Measurements from ENCODE around the gene ACBD6.

The ACBD6 gene

DNA sequence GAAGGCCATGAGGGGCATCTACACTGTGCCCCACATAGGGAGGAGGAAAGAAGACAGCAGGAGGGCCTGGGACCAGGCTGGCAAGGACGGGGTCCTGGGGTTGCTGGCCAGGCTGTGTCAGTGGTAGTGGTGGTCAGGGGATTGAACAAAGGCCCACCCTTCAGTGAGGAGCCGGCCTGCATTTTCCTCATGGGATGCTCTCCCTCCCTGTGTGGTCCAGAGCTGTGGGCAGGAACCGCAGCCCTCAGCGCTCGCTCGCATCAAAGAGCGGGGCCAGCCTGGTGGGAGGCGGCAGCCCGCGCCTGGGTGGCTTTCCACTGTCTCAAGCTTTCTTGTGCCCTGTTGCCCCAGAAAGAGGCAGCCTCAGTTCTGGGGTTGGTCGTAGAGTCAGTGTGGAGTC, 247.5 kb downstream of the ACBD6 start:
- Histone ChIP-seq H3K9me3 (ENCODE audit: control insufficient read depth, insufficient read depth, low read length) (no peaks in the 10 kb centered on the region), H3K27ac (ENCODE audit: low read depth, low read length) (no peak overlapping the region), H3K36me3 (ENCODE audit: control insufficient read depth, insufficient read depth, low read length) (no peaks in the 10 kb centered on the region), H3K27me3 (ENCODE audit: control insufficient read depth, insufficient read depth, low read length) (no peaks in the 10 kb centered on the region), H3K4me1 (ENCODE audit: control insufficient read depth, insufficient read depth, low read length) (peaks cover 18% of the 10 kb centered on the region; the same call in 1 of the 2 replicates), H3K9ac (ENCODE audit: low read depth, low read length) (no peak overlapping the region), H3K4me3 (ENCODE audit: low read depth, low read length) (no peak overlapping the region)

DNA sequence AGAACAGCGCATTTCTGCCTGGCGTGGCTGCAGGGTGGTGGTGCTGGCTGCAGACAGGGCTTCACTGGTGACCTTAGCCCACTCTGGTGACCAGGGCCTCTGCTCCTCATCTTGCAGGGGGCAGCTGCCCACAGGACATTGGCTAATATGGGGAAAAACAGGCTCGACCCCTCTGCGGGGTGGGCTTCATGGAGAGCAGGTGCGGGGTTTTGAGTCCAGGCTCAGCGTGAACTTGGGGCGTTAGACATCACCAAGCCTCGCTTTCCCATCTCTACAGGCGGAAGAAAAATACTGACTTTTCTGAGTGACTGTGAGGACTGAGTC, 247.9 kb downstream of the ACBD6 start:
- Histone ChIP-seq H3K9me3 (ENCODE audit: control insufficient read depth, insufficient read depth, low read length) (no peaks in the 10 kb centered on the region), H3K9ac (ENCODE audit: low read depth, low read length) (no peak overlapping the region), H3K27me3 (ENCODE audit: control insufficient read depth, insufficient read depth, low read length) (no peaks in the 10 kb centered on the region), H3K27ac (ENCODE audit: low read depth, low read length) (no peak overlapping the region), H3K36me3 (ENCODE audit: control insufficient read depth, insufficient read depth, low read length) (no peaks in the 10 kb centered on the region), H3K4me3 (ENCODE audit: low read depth, low read length) (no peak overlapping the region), H3K4me1 (ENCODE audit: control insufficient read depth, insufficient read depth, low read length) (peaks cover 22% of the 10 kb centered on the region; the same call in 1 of the 2 replicates)

DNA sequence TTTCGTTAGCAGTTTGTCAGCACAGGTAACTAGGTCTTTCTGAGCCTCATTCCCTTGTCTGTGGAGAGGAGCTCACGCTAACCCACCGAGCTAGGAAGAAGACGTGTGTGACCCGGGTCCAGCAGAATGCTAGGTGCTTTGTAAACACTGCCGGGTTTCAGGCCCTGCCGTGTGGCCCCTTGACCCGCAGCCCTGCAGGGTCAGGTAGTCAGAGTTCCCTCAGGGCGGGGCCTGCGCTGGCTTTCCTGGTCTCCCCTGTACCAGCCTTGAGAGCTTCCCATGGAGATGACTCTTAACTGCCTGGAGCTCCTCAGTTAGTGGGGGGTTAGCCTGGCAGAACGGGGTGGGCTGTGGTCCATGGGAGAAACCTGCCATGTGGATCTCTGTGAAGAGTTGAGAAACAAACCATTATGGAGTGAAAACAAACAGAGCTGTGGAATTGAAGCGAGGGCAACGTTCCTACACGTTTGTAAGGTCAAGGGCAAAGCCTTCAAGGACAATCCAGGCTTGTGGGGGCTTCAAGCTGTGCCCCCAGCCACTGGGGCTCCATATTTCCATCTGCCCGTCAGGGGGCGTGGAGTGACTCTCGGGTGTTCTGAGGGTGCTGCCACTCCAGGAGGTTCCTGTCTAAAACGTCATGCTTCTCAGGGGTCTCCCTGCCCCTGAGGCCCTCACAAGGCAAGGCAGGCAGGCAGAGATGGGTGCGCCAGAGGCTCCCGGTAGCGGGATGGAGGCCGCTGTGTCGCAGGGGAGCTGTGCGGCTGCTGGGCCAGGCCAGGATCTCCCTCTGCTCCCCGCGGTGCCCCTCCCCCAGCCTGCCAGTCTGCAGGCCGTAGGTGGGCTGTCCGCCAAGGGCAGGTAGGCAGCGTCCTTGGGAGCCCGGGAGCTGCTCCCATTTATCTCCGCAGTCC, 248.5 kb downstream of the ACBD6 start:
- H3K9ac ChIP-seq (ENCODE audit: low read depth, low read length) = no peak overlapping the region
- H3K36me3 ChIP-seq (ENCODE audit: control insufficient read depth, insufficient read depth, low read length) = no peaks in the 10 kb centered on the region
- no peak overlapping the region for H3K27ac ChIP-seq (ENCODE audit: low read depth, low read length)
- H3K27me3 ChIP-seq (ENCODE audit: control insufficient read depth, insufficient read depth, low read length) = no peaks in the 10 kb centered on the region
- H3K4me3 ChIP-seq (ENCODE audit: low read depth, low read length) = no peak overlapping the region
- H3K9me3 ChIP-seq (ENCODE audit: control insufficient read depth, insufficient read depth, low read length) = no peaks in the 10 kb centered on the region
- peaks cover 23% of the 10 kb centered on the region; the same call in 1 of the 2 replicates for H3K4me1 ChIP-seq (ENCODE audit: control insufficient read depth, insufficient read depth, low read length)

DNA sequence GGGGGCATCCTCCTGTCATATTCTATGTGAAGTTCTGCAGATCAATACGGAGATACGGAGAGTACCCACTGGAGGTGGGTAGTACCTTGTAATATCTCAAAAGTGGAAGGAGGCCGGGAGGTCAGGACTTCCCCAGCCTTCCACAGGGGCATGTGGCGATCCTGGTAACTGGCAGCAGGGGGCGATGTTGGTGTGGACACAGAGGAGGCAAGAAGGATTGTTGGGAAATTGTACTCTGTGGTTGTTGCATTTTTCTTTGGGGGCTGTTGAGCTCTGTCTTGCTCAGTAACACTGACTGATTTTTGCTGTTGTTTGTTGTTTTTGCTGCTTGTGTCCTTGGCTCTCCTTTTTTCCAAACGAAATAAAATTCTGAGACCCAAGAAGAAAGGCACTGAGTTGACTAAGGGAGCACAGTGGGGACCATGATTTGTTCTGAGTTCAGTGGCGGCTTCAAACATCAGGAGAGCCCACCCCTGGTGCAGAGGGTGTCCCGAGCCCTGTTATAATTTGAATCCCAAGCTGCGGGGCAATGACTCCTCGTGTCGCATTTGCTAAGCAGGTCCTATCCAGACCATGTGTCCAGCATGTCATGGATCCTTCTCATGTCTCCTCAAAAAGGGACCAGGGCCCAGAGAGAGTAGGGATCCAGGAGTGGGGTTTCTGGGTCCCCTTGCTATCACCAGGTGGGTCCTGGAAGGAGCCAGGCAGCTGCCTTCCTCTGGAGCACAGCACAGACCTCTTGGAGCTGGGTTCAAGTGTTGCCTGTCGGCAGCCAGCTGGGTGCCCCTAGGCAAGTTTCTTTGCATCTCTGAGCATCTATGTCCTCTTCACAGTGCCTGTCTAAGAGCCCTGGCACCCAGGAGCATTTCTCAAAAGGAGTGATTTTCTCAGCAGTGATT, 249.5 kb downstream of the ACBD6 start:
- Histone ChIP-seq H3K4me1 (ENCODE audit: control insufficient read depth, insufficient read depth, low read length) (peaks cover 24% of the 10 kb centered on the region; the same call in 1 of the 2 replicates), H3K9me3 (ENCODE audit: control insufficient read depth, insufficient read depth, low read length) (no peaks in the 10 kb centered on the region), H3K4me3 (ENCODE audit: low read depth, low read length) (no peak overlapping the region), H3K27ac (ENCODE audit: low read depth, low read length) (no peak overlapping the region), H3K36me3 (ENCODE audit: control insufficient read depth, insufficient read depth, low read length) (no peaks in the 10 kb centered on the region), H3K27me3 (ENCODE audit: control insufficient read depth, insufficient read depth, low read length) (no peaks in the 10 kb centered on the region), H3K9ac (ENCODE audit: low read depth, low read length) (no peak overlapping the region)

DNA sequence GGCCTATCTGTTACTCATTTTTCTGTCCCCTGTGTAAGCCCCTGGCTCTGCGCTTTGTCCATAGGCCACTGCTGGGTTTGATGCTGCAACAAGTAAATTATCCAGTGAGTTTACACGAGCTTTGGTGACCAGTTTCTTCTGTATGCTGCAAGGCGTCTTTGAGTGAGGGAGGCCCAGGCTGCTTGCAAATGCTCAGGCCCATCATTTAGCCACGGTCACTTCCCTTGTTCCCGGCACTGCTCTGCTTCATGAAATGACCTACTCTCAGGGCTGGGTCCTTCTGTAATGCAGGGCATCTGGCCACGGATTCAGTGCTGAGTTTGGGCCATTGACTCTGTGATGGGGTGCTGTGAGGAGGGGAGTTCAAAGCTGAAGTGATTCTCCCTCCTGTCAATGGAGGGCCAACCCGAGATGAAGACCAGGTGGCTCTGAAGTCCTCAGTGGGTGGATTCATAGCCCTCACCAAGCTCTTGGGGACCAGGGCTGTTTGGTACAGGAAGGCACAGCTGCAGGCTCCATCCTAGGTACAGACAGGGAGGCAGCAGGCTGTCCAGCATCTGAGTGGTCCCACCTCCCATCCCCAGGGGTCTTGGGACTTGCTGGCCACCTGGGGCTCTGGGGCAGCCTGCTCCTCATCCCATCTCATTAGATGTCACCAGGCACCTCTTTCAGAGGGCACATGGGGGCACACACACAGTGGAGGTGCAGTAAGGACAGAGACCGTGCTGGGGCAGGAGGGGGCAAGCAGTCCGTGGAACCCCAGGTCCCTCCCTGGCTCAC, 250.7 kb downstream of the ACBD6 start:
- H3K36me3 ChIP-seq (ENCODE audit: control insufficient read depth, insufficient read depth, low read length) = no peaks in the 10 kb centered on the region
- H3K27ac ChIP-seq (ENCODE audit: low read depth, low read length) = no peak overlapping the region
- H3K9me3 ChIP-seq (ENCODE audit: control insufficient read depth, insufficient read depth, low read length) = no peaks in the 10 kb centered on the region
- no peak overlapping the region for H3K9ac ChIP-seq (ENCODE audit: low read depth, low read length)
- H3K4me3 ChIP-seq (ENCODE audit: low read depth, low read length) = no peak overlapping the region
- H3K4me1 ChIP-seq (ENCODE audit: control insufficient read depth, insufficient read depth, low read length) = peaks cover 35% of the 10 kb centered on the region
- no peaks in the 10 kb centered on the region for H3K27me3 ChIP-seq (ENCODE audit: control insufficient read depth, insufficient read depth, low read length)

DNA sequence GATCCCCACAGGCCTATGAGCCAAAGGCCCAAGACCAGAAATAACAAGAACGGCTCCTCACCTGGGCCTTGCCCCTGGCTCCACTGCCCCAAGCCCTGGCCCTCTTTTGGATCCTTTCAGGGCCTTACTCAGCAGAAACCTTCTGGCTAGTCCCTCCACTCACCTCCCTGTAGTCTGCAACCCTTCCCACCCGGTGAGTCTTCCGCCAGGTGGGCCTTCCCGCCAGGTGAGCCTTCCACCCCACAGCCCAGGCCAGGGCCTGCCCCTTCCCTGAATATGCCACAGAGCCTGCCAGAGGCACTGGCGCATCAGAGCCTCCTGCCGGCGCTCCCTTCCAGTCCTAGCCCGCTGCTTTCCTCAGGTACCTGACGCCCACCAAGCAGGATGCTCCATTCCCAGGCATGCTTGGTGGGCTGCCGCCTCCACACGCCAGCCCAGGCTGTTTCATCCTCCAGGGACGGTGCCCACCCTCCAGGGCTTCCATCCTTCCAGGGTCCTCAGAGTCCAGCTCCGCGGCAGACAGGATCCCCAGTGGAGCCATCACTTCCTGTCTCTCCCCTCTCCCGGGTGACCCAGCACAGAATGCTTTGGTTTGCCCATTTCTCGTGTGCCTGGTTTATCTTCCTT, 251.4 kb downstream of the ACBD6 start:
- Histone ChIP-seq H3K4me1 (ENCODE audit: control insufficient read depth, insufficient read depth, low read length) (peaks cover 36% of the 10 kb centered on the region), H3K27me3 (ENCODE audit: control insufficient read depth, insufficient read depth, low read length) (no peaks in the 10 kb centered on the region), H3K9ac (ENCODE audit: low read depth, low read length) (no peak overlapping the region), H3K27ac (ENCODE audit: low read depth, low read length) (no peak overlapping the region), H3K9me3 (ENCODE audit: control insufficient read depth, insufficient read depth, low read length) (no peaks in the 10 kb centered on the region), H3K4me3 (ENCODE audit: low read depth, low read length) (no peak overlapping the region), H3K36me3 (ENCODE audit: control insufficient read depth, insufficient read depth, low read length) (no peaks in the 10 kb centered on the region)

DNA sequence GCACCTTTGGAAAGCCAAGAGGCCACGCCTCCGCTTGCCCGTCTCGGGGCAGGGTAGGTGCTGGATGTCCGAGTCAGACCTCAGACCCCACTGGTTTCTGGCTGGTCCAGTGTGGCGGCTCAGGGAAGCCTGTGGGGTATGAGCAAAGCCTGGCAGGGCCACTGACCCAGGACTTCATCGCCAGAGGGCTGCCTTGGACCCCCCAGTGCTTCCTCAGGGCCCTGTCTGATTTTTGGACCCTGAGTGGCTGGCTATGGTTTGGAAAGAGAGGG, 251.9 kb downstream of the ACBD6 start:
- H3K4me3 ChIP-seq (ENCODE audit: low read depth, low read length) = no peak overlapping the region
- H3K27ac ChIP-seq (ENCODE audit: low read depth, low read length) = no peak overlapping the region
- H3K4me1 ChIP-seq (ENCODE audit: control insufficient read depth, insufficient read depth, low read length) = peaks cover 36% of the 10 kb centered on the region
- H3K9me3 ChIP-seq (ENCODE audit: control insufficient read depth, insufficient read depth, low read length) = no peaks in the 10 kb centered on the region
- H3K9ac ChIP-seq (ENCODE audit: low read depth, low read length) = no peak overlapping the region
- H3K27me3 ChIP-seq (ENCODE audit: control insufficient read depth, insufficient read depth, low read length) = no peaks in the 10 kb centered on the region
- no peaks in the 10 kb centered on the region for H3K36me3 ChIP-seq (ENCODE audit: control insufficient read depth, insufficient read depth, low read length)

DNA sequence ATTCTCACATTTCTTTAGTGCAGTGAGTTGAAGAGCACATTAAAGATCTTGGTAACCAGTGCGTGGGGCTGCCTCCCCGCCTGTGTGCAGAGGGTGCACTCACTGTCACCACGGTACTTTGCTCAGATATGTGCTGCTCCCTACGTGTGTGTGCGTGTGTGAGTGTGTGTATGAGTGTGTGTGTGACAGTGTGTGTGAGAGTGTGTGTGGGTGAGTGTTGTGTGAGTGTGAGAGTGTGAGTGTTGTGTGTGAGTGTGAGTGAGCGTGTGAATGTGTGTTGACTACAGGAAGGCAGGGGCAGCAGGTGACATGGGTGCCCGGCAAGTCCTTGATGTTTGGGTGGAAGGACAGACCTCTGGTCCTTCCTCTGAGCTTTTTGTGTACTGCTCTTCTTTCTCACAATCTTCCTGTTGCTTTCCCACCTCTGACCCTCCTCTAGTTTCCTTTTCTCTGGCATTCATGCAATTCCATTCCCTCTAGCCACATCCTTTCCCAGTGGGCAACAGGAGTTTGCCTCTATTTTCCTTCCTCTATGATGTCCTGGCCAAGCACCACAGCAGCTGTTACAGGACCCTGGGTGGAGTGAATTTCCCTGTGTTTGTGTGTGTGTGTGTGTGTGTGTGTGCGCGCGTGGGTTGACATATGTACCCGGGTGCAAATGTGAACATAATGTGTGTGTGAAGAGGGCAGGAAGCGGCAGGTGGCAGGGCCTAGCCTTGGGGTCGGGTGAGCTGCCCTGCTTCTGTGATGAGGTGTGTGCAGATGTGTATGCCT, 252.5 kb downstream of the ACBD6 start:
- Histone ChIP-seq H3K4me3 (ENCODE audit: low read depth, low read length) (no peak overlapping the region), H3K9me3 (ENCODE audit: control insufficient read depth, insufficient read depth, low read length) (no peaks in the 10 kb centered on the region), H3K9ac (ENCODE audit: low read depth, low read length) (no peak overlapping the region), H3K36me3 (ENCODE audit: control insufficient read depth, insufficient read depth, low read length) (no peaks in the 10 kb centered on the region), H3K27ac (ENCODE audit: low read depth, low read length) (no peak overlapping the region), H3K4me1 (ENCODE audit: control insufficient read depth, insufficient read depth, low read length) (peaks cover 34% of the 10 kb centered on the region), H3K27me3 (ENCODE audit: control insufficient read depth, insufficient read depth, low read length) (no peaks in the 10 kb centered on the region)

DNA sequence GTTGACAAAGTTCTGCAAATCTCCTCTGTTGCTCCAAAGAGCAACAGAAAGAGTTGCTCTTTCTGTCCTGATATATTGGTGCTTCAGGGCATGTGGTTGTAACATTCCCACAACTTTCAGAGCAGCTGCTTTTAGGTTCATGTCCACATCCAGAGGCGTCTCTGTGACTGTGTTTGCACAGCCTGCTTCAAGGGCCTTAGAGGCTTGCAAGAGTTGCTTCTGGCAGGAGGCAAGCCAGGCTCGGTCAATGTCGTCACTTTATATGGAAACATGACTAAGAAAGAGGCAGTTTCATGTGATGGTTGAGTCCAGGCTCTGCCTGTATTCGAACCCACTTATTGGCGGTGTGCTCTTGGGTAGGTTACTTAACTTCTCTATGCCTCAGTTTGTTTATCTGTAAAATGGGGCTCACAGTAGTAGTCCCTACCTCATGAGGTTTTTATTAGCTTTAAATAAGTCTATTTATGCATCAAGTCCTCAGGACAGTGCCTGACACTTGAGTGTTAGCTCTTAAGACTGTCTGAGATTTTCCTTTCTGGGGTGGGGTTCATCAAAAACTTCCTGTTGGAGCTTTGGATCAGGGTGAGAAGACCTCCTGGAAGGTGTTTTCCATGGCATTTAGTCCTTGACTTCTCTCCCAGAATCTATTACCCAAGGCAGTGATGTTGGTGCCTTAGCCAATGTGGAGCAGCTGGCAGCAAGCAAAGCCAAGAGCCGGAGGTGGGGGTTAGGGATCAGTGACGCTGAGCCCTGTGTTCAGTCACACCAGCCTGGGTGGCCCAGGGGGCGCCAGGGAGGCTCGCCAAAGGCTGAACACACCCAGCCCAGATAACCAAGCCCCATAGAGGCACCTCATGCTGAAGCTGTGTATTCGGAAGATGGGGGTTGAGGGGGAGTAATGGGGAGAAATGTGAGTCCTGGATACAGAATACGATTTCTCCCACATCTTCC, 253.4 kb downstream of the ACBD6 start:
- Histone ChIP-seq H3K9ac (ENCODE audit: low read depth, low read length) (no peak overlapping the region), H3K27me3 (ENCODE audit: control insufficient read depth, insufficient read depth, low read length) (no peaks in the 10 kb centered on the region), H3K27ac (ENCODE audit: low read depth, low read length) (no peak overlapping the region), H3K36me3 (ENCODE audit: control insufficient read depth, insufficient read depth, low read length) (no peaks in the 10 kb centered on the region), H3K4me1 (ENCODE audit: control insufficient read depth, insufficient read depth, low read length) (peaks cover 37% of the 10 kb centered on the region), H3K9me3 (ENCODE audit: control insufficient read depth, insufficient read depth, low read length) (no peaks in the 10 kb centered on the region), H3K4me3 (ENCODE audit: low read depth, low read length) (no peak overlapping the region)

Data from HUES48 (cell line).